ENCODE results near the gene NHS. TPM values are rescaled to one million over a fixed set of nuclear protein-coding genes. Genes with fewer than 3 reads are reported as not detected.

NHS gene
- total RNA-seq, 6 experiments from 2014 or later = 2.8 to 6.1 (median 4.9) TPM

GRCh38 chrX:17481086-17481485 is 106.1 kb downstream of the NHS start:
- Mint-ChIP-seq H3K27ac (no peak overlapping the region), H3K36me3 (ENCODE audit: low read depth) (no peaks in the 10 kb centered on the region), H3K4me1 (ENCODE audit: low read depth) (peaks cover 3% of the 10 kb centered on the region), H3K4me3 (no peak overlapping the region), H3K27me3 (ENCODE audit: insufficient read depth) (no peaks in the 10 kb centered on the region), H3K9me3 (no peaks in the 10 kb centered on the region)
- TF ChIP-seq CTCF (IDR thresholded peaks at IDR 0.05) = no peak
- DNase-seq = no peak

GRCh38 chrX:17484592-17484991 is 109.6 kb downstream of the NHS start:
- Mint-ChIP-seq H3K27me3 (ENCODE audit: insufficient read depth) (no peaks in the 10 kb centered on the region), H3K4me1 (ENCODE audit: low read depth) (no peaks in the 10 kb centered on the region), H3K36me3 (ENCODE audit: low read depth) (no peaks in the 10 kb centered on the region), H3K27ac (no peak overlapping the region), H3K9me3 (no peaks in the 10 kb centered on the region), H3K4me3 (no peak overlapping the region)
- DNase-seq = no peak
- no peak for TF ChIP-seq CTCF (IDR thresholded peaks at IDR 0.05)

- Mint-ChIP-seq H3K27me3 (ENCODE audit: insufficient read depth) (no peaks in the 10 kb centered on the region), H3K4me1 (ENCODE audit: low read depth) (no peaks in the 10 kb centered on the region), H3K9me3 (no peaks in the 10 kb centered on the region), H3K36me3 (ENCODE audit: low read depth) (no peaks in the 10 kb centered on the region), H3K27ac (no peak overlapping the region), H3K4me3 (no peak overlapping the region)
- no peak for DNase-seq
- no peak for TF ChIP-seq CTCF (IDR thresholded peaks at IDR 0.05)
Observed at GRCh38 chrX:17485391-17485790, 110.4 kb downstream of the NHS start.

GRCh38 chrX:17488036-17488435 is 113.0 kb downstream of the NHS start:
- Mint-ChIP-seq H3K4me3 (no peak overlapping the region), H3K9me3 (no peaks in the 10 kb centered on the region; the same call in 1 of the 2 replicates), H3K4me1 (ENCODE audit: low read depth) (peaks cover 11% of the 10 kb centered on the region), H3K27me3 (ENCODE audit: insufficient read depth) (no peaks in the 10 kb centered on the region), H3K36me3 (ENCODE audit: low read depth) (peaks cover 6% of the 10 kb centered on the region), H3K27ac (no peak overlapping the region)
- TF ChIP-seq CTCF (IDR thresholded peaks at IDR 0.05) = no peak
- DNase-seq = no peak

- Mint-ChIP-seq H3K27me3 (ENCODE audit: insufficient read depth) (no peaks in the 10 kb centered on the region; the same call in 1 of the 2 replicates), H3K27ac (no peak overlapping the region), H3K4me1 (ENCODE audit: low read depth) (peaks cover 30% of the 10 kb centered on the region), H3K36me3 (ENCODE audit: low read depth) (peaks cover 6% of the 10 kb centered on the region), H3K9me3 (no peaks in the 10 kb centered on the region; the same call in 1 of the 2 replicates), H3K4me3 (no peak overlapping the region)
- DNase-seq = no peak
- TF ChIP-seq CTCF (IDR thresholded peaks at IDR 0.05) = no peak
Observed at GRCh38 chrX:17494216-17494615, 119.2 kb downstream of the NHS start.

- Mint-ChIP-seq H3K36me3 (ENCODE audit: low read depth) (peaks cover 6% of the 10 kb centered on the region), H3K27me3 (ENCODE audit: insufficient read depth) (no peaks in the 10 kb centered on the region; the same call in 1 of the 2 replicates), H3K27ac (no peak overlapping the region), H3K4me1 (ENCODE audit: low read depth) (peaks cover 35% of the 10 kb centered on the region), H3K4me3 (no peak overlapping the region), H3K9me3 (no peaks in the 10 kb centered on the region; the same call in 1 of the 2 replicates)
- no peak for DNase-seq
- TF ChIP-seq CTCF (IDR thresholded peaks at IDR 0.05) = no peak
Observed at GRCh38 chrX:17495052-17495451, 120.1 kb downstream of the NHS start.

Measured in HFFc6 (cell line).